HG02642 (cell line): ENCODE results near the gene ACO1.

ENCODE experiments used
- ATAC-seq: cut with Tn5 transposase; IDR thresholded peaks from one replicate; pipeline ENCODE4 v1.9.1; 2021; ENCODE audit warnings: mild to moderate bottlenecking; ENCODE audit not compliant: unreplicated experiment, poor library complexity

The ACO1 gene

DNA sequence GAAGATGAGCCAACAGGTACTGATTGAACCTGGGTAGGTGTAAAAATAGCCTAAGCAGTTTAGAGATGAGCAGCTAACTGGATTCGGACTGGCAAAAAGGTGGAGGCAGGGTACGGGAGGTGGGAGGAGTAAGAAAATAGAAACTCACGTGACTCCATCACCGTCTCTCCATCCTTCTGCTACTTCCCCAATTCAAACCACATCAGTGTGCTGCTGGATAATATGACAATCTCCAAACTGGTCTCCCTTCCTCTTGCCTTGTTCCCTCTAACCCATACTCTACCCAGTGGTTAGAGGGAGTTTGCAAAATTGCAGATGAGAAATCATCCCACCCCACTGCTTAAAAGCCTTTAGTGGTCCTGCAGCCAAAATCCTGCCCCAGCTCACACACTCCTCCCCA lies 98.9 kb downstream of the ACO1 start:
- ATAC-seq = no peak

GRCh38 chr9:32486839-32487562 lies 102.6 kb downstream of the ACO1 start:
- no peak for ATAC-seq

DNA sequence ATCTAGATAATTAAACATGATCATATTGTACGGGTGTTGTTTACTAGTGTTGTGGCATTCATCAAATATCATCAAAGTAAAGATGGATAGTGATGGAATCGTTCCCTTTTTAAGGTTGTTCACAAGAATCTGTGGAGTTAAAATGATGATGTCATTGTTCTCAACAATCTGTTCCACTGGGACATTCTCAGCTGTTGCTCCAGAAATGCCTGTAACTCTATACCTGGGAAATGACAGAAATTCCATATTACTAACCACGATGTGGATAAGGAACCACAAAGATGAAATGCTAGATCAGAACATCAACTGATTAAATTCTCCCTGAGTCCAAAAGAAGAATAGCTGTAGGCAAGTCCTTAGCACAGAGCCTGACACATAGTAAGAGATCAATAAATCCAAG lies 103.5 kb downstream of the ACO1 start:
- no peak for ATAC-seq

DNA sequence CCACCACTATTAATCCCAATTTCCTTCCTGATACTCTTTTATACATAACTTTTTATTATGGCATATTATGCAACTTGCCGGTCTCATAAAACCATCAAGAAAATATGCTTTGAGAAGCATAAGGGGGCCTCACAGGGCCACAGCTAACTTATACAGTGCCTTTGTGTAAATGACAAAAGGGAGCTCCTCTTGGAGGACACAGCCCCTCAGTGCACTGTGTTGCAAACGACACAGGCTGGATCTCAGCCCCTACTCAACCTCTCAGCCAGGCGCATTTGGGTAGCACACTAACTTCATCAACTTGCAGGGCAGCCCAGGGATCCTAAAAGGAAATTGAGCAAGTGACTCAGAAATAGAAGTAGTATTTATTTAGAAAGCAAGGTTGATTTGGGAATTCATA lies 106.2 kb downstream of the ACO1 start:
- ATAC-seq = no peak

DNA sequence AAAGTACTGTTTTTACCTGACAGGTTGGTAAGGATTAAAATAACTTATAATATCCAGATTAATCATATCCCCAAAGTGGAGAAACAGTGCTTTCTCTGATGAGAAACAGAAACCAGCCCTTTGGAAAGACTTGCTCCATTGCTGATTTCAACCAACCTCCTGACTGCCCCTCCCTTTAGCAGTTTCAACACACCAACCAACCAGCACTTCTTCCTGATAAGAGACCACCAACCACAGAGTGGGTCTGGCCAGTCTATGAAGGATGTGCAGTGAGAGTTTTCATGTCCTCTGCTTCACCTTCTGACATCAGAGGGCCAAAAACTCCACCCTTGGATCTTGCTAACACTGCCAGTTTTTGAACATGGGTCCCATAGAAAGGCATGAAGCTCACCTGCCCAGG lies 113.5 kb downstream of the ACO1 start:
- no peak for ATAC-seq

GRCh38 chr9:32500768-32501167 lies 116.3 kb downstream of the ACO1 start:
- no peak for ATAC-seq

DNA sequence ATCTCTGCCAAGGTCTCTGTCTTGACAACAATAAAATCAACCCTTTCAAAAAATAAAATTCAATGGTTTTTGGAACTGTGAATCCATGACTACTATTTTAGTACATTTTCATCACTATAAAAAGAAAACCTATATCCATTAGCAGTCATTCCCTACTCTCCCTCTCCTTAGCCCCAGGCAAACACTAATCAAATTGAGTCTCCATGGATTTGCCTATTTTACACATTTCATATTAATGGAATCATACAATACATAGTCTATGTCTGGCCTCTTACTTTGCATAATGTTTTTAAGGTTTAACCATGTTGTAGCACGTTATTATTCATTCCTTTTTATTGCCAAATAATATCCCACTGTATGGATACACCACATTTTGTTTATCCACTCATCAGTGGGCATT lies 117.4 kb downstream of the ACO1 start:
- no peak for ATAC-seq

- ATAC-seq = no peak
These were observed 118.0 kb downstream of the ACO1 start for GRCh38 chr9:32502464-32502863.

DNA sequence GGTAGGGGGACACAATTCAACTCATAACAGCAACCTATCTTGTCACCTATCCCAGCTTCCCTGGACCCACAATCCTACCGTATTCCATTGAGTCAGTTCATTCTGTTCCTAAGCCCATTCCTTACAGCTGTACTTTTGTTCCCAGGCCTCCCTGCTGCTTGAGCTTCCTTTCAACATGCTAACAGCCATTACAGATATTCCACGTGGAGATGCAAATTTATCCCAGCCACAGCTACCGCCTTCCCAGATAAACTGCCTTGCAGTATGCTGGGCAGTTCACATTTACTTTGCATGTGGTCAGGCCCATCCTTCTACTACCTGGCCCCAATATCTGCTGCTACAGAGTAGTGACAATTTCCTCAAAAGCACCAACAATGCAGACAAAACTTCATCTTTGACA lies 118.6 kb downstream of the ACO1 start:
- ATAC-seq = no peak
